SKM-1 treated with dmso at 0.1 percent for 144 hours (cell line): ENCODE measurements around the gene TNFRSF13B.
"Not testable (repeated sequence)": the region's sequence is repeated elsewhere in the genome, so short reads cannot be mapped to it uniquely, and the experiment has no call there.

Source experiments
- DNase-seq: peaks from one replicate; lab custom pipeline; 2025; ENCODE audit not compliant: unreplicated experiment; lab: John Stamatoyannopoulos, UW

Gene TNFRSF13B

GRCh38 chr17:16912021-16912962 lies 59.6 kb downstream of the TNFRSF13B start:
- no peak for DNase-seq

GRCh38 chr17:16911141-16911937 lies 60.6 kb downstream of the TNFRSF13B start:
- no peak for DNase-seq

GRCh38 chr17:16910341-16910740 lies 61.6 kb downstream of the TNFRSF13B start:
- no peak for DNase-seq

- DNase-seq, result no peak
Observed at GRCh38 chr17:16909472-16910246, 62.3 kb downstream of the TNFRSF13B start.

- no peak for DNase-seq
Observed at GRCh38 chr17:16908273-16908672, 63.6 kb downstream of the TNFRSF13B start.

- no peak for DNase-seq
Observed at GRCh38 chr17:16906680-16907079, 65.2 kb downstream of the TNFRSF13B start.

GRCh38 chr17:16905593-16906191 lies 66.2 kb downstream of the TNFRSF13B start:
- DNase-seq, result no peak

- not testable (repeated sequence) for DNase-seq
Observed at GRCh38 chr17:16903070-16903469, 68.8 kb downstream of the TNFRSF13B start.

- DNase-seq, result no peak
Observed at GRCh38 chr17:16900288-16900882, 71.5 kb downstream of the TNFRSF13B start.

- DNase-seq, result not testable (repeated sequence)
Observed at GRCh38 chr17:16897211-16897896, 74.6 kb downstream of the TNFRSF13B start.

- DNase-seq, result not testable (repeated sequence)
Observed at GRCh38 chr17:16896235-16896634, 75.7 kb downstream of the TNFRSF13B start.

- not testable (repeated sequence) for DNase-seq
Observed at GRCh38 chr17:16893527-16893926, 78.4 kb downstream of the TNFRSF13B start.

GRCh38 chr17:16892876-16893454 lies 79.0 kb downstream of the TNFRSF13B start:
- not testable (repeated sequence) for DNase-seq

GRCh38 chr17:16889088-16889465 lies 82.8 kb downstream of the TNFRSF13B start:
- DNase-seq, result no peak
